ENCODE data around the gene SLFN14. TPM values are rescaled to one million over a fixed set of nuclear protein-coding genes. Genes with fewer than 3 reads are reported as not detected.

SLFN14 gene
- total RNA-seq, 4 donors from 2014 or later = not detected

GRCh38 chr17:35586569-35587073, 26.0 kb upstream of the SLFN14 start:
- no peak for TF ChIP-seq POLR2A (IDR thresholded peaks at IDR 0.05)
- no peak for TF ChIP-seq POLR2AphosphoS5 (IDR thresholded peaks at IDR 0.05)
- no peak for TF ChIP-seq EP300 (IDR thresholded peaks at IDR 0.05)
- TF ChIP-seq CTCF (IDR thresholded peaks at IDR 0.05) = no peak
- Histone ChIP-seq H3K36me3 (no peaks in the 10 kb centered on the region), H3K9me3 (no peaks in the 10 kb centered on the region), H3K27ac (peak overlapping the region; percentile 80), H3K27me3 (no peaks in the 10 kb centered on the region), H3K4me3 (peak overlapping the region; percentile 74), H3K4me1 (peaks cover 29% of the 10 kb centered on the region)
- 27% methylated on average over 7 of the region's 7 CpGs for WGBS
- DNase-seq (ENCODE audit: low spot score in 2 of 2) = no peak

- 76% methylated on average over 1 of the region's 1 CpG for WGBS
- DNase-seq (ENCODE audit: low spot score in 2 of 2) = no peak
- Histone ChIP-seq H3K4me1 (peaks cover 23% of the 10 kb centered on the region), H3K27me3 (no peaks in the 10 kb centered on the region), H3K27ac (no peak overlapping the region), H3K4me3 (no peak overlapping the region), H3K36me3 (no peaks in the 10 kb centered on the region), H3K9me3 (no peaks in the 10 kb centered on the region)
- TF ChIP-seq CTCF (IDR thresholded peaks at IDR 0.05) = no peak
- TF ChIP-seq POLR2A (IDR thresholded peaks at IDR 0.05) = no peak
- no peak for TF ChIP-seq POLR2AphosphoS5 (IDR thresholded peaks at IDR 0.05)
- no peak for TF ChIP-seq EP300 (IDR thresholded peaks at IDR 0.05)
Measured at GRCh38 chr17:35584061-35584460, 23.4 kb upstream of the SLFN14 start.

- peak overlapping the region; percentile 84 for H3K27ac ChIP-seq
- TF ChIP-seq EP300 (IDR thresholded peaks at IDR 0.05) = no peak
- no peak for TF ChIP-seq CTCF (IDR thresholded peaks at IDR 0.05)
- TF ChIP-seq POLR2A (IDR thresholded peaks at IDR 0.05) = no peak
- no peak for TF ChIP-seq POLR2AphosphoS5 (IDR thresholded peaks at IDR 0.05)
- no peaks in the 10 kb centered on the region for H3K27me3 ChIP-seq
- peaks cover 20% of the 10 kb centered on the region for H3K4me1 ChIP-seq
- H3K4me3 ChIP-seq = peak overlapping the region; percentile 74
- H3K9me3 ChIP-seq = no peaks in the 10 kb centered on the region
- DNase-seq (ENCODE audit: low spot score in 2 of 2) = no peak
- H3K36me3 ChIP-seq = peaks cover 18% of the 10 kb centered on the region
- 2% methylated on average over 11 of the region's 11 CpGs for WGBS
Measured at GRCh38 chr17:35578929-35579432, 18.4 kb upstream of the SLFN14 start.

GRCh38 chr17:35578197-35578928, 17.7 kb upstream of the SLFN14 start, which contains the start of gene PEX12:
Gene PEX12 (minus strand): TSS chr17:35578571. CDS start chr17:35578021, 550 bp downstream.
- Histone ChIP-seq H3K36me3 (peaks cover 23% of the 10 kb centered on the region), H3K4me1 (peaks cover 20% of the 10 kb centered on the region), H3K4me3 (peak within 1 kb of the TSS; percentile 74), H3K9me3 (no peaks in the 10 kb centered on the region), H3K27me3 (no peaks in the 10 kb centered on the region), H3K27ac (peak within 1 kb of the TSS; percentile 84)
- DNase-seq (ENCODE audit: low spot score in 2 of 2) = peak; percentile 93 to 94
- 0% methylated on average over 32 of the region's 45 CpGs for WGBS
- TF ChIP-seq POLR2A (IDR thresholded peaks at IDR 0.05) (peak; percentile 50 to 84), POLR2AphosphoS5 (IDR thresholded peaks at IDR 0.05) (peak; percentile 30 to 74 (median 40)), EP300 (IDR thresholded peaks at IDR 0.05) (no peak), CTCF (IDR thresholded peaks at IDR 0.05) (no peak)

GRCh38 chr17:35577830-35578196, 17.2 kb upstream of the SLFN14 start:
- H3K36me3 ChIP-seq = peaks cover 23% of the 10 kb centered on the region
- H3K4me1 ChIP-seq = peaks cover 20% of the 10 kb centered on the region
- no peak for DNase-seq (ENCODE audit: low spot score in 2 of 2)
- H3K27ac ChIP-seq = peak overlapping the region; percentile 84
- H3K9me3 ChIP-seq = no peaks in the 10 kb centered on the region
- no peaks in the 10 kb centered on the region for H3K27me3 ChIP-seq
- TF ChIP-seq POLR2A (IDR thresholded peaks at IDR 0.05) (no peak), CTCF (IDR thresholded peaks at IDR 0.05) (no peak), EP300 (IDR thresholded peaks at IDR 0.05) (no peak), POLR2AphosphoS5 (IDR thresholded peaks at IDR 0.05) (no peak)
- peak overlapping the region; percentile 74 for H3K4me3 ChIP-seq
- WGBS = 4% methylated on average over 8 of the region's 8 CpGs
